DMS153 treated with DMSO at 0.1 percent for 48 hours (cell line): ENCODE measurements around the gene CDR2L.
"Not testable (repeated sequence)": the region's sequence is repeated elsewhere in the genome, so short reads cannot be mapped to it uniquely, and the experiment has no call there.

Experiments used
- DNase-seq: peaks from one replicate; lab custom pipeline; 2025; ENCODE audit not compliant: unreplicated experiment; lab: John Stamatoyannopoulos, UW

The CDR2L gene

DNA sequence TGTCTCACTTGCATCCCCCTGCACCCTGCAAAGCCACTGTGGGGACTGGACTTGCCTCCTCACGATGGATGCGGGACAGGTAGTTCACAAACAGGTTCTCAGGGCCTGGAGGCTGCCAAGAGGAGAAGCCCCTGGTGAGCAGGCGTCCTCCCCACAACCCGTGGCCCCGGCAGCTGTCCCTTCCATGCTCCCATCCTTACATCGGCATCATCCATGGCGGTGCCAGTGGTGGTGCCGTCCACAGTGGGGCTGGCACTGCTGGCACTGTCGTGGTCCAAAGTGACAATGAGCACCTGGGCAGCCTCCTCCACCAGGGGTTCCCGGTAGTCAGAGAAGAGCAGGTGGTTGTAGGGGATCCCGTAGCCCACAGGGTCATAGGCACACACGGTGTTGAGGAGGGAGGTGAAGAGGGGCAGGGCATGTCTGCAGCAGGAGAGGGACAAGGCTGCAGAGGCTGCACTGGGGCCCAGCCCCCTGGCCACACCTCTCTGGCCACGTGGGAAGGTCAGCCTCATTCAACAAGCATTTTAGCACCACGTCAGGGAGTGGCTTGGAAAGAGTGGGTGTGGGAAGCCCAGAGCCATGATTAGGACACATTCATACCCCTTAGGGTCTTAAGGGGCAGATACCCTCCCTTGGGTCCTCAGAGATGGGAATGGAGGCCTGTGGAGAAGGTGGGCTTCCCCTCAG, 27.5 kb upstream of the CDR2L start:
- no peak for DNase-seq

DNA sequence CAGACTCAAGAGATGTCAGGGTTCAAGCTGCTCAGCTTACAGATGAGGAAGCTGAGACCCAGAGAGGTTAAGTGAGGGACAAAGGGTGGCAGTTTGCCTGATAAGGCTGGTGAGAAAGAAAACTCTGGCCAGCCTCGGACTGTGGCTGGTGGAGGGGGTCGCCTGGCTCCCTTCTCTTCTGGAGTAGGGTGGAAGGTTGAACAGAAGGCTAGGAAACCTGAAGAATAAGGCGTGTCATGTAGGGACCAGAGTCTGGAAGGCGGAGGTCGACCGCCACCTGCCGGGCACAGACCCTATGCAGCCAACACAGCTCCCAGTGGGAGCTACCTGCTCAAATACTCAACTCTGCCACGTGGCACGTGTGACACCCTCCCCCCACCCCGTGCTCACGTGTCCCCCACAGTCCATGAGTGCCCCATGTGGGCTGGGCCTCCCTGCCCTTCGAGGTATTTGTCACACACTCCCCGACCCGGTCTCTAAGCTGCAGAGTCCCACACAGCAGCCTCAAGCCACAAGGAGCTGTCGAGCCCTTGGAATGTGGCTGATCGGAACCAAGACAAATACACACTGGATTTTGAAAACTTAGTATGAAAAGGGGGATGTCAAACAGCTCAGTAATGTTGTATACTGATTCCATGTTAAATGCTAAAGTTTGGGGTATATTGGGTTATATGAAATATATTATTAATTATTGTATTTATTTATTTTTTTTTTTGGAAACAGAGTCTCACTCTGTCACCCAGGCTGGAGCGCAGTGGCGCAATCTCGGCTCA, 26.7 kb upstream of the CDR2L start:
- DNase-seq = no peak

DNA sequence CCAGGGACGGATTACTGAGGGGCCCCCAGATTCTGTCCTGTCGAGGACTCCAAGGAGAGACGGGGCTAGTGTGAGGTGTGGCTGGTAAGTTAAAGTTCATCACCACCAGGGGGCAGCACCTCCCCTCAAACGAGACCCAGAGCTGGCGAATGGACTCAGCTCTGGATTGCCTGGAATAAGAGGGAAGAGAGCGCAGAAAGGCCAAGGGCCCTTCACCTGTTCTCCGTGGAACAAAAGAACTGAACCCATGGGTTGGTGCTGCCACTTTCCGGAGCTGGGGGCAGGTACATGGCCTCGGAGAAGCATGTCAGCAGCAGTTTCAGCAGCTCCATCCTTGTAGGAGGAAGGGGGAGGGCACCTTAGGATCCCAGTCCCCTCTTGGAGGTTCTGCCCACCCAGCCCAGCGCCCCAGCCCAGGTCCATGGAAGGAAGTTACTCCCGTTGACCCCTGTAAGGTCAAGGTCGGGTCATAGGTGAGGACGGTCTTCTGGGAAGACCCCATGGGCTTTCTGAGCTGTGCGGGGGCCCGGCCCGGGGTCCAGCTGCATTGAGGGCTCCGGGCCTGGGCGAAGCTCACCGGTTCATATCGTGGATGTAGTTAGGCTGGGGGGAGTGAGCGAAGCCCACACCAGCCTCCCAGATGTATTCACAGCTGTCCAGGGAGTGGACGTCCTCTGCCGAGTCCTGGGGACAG, 25.6 kb upstream of the CDR2L start:
- DNase-seq = peak; percentile 55

DNA sequence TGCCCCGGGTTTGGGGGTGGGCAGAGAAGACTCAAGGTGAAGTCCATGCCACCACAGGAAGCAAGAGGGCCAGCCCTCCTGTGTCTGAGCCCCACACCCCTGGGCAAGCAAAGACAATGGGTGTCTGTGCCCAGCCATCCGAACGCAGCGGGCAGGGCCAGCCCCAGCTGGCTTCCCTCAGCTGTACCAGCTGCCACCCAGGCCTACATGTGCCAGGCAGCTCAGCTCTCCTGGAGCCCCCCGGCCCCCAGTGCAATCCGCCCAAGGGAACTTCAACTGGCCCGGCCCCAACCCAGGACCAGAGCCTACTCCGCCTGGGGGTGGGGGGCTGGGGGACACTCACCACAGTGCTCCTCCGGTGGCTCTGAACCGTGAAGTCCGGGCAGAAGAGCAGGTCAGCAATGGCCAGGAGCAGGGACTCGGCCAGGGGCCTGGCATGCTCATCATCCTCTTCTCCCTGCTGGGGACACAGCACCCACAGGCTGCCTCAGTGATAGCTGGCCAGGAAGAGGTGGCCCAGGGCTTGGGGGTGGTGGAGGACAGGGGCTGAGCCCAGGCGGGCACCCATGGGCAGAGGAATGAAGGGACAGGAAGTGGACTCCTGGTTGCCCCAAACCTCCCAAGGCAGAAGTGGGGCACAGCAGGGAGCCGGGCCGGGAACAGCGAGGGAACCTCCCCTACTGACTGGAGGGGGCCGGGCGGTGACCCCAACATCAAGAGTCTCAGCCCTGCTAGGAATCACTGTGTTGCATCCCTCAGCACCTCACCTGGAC, 24.6 kb upstream of the CDR2L start:
- no peak for DNase-seq

DNA sequence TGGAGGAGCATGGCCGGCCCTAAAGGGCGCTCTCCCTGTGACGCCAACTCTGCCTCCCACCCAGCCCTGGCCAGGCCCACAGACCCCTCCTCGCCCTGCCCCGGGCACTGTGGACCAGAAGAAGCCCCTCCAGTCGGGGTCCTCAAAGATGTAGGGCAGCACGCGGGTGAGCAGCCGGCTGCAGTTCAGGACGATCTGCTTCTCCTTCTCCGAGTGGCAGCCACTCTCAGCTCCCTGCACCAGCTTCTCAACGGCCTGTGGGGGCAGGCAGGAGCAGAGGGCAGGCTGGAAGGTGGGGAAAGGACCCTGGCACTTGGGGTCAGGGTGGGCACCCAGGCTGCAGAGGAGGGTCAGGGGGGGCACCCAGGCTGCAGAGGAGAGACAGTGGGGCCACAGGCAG, 23.8 kb upstream of the CDR2L start:
- no peak for DNase-seq

DNA sequence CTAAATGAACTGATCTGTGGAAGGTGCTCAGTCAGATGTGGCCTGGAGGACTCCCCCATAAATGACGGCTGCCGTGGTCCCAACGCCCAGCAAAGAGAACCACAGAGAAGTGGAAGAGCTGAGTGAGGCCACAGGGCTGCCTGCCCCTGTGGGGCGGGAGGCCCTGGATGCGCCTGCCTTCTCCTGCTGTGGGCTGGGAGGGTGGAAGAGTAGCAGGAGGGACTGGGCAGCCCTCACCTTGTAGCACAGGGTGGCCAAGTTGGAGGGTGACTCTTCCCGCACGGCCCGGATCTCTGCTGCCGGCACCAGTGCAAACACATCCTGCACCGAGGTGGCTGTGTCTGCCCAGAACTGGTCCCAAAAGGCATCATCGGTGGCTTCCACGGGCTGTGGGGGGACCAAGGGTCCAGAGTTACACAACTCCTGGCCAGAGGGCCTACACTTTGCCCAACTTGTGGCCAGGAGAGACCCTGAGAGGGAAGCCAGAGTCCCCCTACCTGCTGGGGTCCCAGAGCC, 23.1 kb upstream of the CDR2L start:
- DNase-seq = no peak

DNA sequence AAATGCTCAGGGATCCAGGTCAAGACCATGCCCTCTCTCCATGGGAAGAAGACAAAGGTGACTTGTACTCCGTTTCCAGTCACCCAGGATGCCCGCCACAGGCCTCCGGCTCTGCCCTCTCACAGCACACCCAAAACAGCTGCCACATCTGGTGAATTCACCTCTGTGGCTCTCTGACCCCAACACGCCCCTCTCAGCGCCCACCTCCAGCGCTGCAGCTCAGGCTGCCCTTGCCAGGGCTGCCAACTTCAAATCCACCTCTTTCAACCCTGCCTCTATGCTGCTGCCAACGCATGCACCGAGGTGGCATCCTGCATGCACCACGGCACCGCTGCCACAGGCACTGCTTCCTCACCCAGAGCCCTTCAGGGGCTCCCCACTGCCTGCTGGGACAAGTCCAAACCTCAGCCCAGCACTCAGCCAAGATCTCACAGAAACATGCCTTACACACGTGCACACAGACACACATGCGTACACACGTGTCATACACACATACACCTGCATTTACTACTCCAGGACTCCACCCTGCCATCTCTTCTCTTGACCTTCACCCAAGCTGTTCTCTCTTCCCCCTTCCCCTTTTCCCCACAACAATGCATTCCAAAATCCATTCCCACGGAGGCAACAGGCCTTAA, 22.3 kb upstream of the CDR2L start:
- no peak for DNase-seq

DNA sequence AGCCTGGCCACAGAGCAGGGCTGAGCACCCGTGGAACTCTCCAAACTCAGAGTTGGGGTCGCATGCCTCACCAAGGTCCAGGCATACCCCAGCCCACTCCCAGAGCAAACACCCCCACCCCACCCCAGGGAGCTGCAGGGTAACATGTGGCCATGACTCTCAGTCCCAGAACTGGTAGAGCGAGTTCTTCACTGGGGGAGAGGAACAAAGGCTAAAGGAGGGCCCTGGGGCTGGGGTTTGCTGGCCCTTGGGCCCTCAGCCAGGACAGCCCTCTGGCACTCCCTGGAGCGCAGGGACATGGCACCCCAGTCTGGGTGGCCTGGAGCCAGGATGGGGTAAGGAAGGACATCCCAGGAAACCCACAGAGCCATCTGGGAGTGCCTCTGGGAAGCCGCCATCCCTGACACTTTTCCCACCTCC, 19.1 kb upstream of the CDR2L start:
- DNase-seq = no peak

DNA sequence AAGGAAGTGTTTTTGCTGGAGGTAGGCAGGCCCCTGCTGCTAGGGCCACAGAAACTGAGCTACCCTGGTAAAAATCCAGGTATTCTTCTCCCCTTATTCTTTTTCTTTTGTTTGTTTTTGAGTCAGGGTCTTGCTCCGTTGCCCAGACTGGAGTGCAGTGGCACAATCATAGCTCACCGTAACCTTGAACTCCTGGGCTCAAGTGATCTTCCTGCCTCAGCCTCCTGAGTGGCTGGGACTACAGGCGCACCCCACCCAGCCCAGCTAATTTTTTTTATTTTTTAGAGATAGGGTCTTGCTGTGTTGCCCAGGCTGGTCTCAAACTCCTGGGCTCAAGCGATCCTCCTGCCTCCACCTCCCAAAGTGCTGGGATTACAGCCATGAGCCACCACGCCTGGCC, 17.9 kb upstream of the CDR2L start:
- not testable (repeated sequence) for DNase-seq

DNA sequence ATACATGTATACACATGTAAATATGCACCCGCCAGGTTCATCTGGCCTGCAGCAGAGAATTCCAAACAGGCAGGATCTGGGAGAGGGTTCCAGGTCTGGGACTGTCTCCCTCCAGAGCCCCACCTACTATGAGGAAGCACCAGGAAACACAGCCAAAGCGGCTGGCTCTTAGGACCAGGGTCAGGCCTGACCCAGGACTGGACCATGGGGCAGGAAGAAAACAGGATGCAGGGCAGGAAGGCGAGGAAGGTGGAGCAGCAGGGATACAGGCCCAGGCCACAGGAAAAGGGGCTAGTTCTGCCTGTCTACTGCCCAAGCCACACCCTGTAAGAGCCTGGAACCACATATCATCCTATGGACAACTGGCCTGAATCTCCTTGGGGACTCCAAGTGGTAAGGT, 17.0 kb upstream of the CDR2L start:
- DNase-seq = no peak

DNA sequence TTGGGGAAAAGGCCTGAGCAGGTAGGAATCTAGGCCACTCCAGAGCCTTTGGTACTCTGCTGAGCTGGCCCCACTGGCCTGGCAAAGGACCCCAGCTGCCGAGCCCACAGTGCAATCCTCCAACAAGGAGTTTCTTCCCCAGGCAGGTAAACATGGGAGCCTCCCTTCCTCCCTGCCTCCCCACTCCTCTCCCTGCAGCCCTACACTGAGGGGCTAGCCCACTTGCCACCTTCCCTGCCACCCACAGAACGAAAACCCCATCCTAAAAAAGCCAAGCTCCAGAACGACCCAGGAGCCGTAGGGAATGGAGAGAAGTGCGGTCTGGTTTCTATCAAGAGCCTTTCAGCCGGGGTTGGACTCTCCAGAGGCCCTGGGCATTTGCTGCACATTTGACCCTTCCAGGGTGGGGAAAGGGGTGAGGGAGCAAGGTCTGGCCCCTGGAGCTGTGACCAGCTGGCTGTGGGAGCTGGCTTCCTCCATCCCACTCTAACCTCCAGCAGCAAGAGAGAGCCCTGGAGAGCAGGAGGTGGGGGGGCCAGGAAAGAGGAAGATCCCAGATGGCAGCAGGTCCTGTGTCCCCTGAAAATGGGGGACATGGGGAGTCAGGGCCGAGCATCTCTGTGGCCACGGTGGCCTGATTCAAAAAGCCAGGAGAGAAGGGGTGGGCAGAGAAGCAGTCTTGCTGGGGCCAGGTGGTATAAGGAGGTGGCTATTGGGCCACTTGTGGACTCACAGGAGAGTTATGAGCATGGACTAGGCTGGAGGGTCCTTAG, 16.2 kb upstream of the CDR2L start:
- no peak for DNase-seq

DNA sequence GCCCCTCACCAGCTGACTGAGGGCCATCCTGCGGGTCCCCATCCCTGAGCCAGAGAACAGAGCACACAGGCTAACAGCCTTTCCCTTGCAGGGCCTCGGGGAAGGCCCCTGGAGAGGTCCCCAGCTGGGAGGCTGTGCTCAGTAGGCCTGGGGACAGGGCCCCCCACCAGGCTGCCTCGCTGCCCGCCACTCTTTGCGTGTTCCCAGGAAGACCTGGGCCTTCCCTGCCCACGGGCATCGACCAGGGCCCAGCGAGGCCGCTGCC, 15.7 kb upstream of the CDR2L start:
- DNase-seq = no peak

DNA sequence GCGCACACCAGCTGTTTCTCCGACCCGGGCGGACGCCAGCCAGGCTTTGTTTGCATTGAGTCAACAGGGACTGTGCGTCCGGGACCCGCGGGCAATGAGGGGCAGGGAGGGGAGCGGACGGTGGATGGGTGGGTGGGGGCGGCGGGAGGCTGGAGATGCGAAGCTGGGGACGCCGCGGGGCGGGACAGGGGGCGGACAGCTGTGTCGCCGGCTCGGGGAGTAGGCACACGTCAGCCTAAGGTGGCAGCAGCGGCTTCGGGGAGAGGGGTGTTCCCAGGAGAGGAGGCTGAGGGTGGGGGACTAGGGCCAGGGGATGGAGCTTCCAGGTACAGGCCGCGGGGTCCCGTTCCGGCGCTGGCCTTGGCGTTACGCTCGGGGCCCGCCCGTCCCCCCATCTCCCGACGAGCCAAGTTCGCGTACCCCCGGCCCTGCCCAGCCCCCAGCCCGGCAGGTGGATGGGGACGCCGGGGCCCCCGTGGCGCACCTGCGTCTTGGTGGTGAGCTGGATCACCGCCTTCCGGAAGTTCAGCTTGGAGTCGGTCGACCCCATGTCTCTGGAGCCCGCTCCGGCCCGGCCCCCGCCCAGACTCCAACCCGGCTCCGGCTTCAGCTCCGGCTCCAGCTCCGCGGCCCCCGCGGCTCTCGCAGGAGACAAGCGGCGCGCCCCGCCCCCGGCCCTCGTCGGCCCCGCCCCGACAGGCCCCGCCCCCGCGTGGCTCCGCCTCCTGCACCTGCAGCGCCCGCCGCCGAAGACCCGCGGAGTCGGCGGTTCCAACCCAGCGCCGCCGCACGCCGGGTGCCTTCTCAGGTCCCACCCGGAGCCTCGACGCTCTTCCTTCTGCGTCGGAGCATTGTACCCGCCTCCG, 15.1 kb upstream of the CDR2L start, which contains the start of gene HID1:
HID1 (minus strand) TSS at position 653 of the 866 bp plus-strand sequence; CDS start at position 550, 103 bp downstream.
- DNase-seq = peak; percentile 34

DNA sequence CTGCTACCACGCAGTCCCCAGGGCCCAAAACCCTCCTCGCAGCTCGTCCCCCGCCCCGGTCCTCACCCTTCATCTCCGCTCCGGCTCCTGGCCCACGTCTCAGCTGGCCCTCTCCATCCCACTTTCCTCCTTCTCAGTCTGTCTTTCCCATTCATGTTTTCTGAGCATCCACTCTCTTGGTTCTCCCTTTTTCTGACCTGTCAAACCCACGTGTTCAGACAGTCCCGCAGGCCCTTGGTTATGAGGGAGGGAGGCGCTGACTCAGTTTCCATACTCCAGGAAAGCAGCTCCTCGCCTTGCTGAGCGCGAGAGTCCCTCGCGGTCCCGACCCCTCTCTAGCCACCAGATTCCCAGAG, 14.5 kb upstream of the CDR2L start:
- DNase-seq = no peak

DNA sequence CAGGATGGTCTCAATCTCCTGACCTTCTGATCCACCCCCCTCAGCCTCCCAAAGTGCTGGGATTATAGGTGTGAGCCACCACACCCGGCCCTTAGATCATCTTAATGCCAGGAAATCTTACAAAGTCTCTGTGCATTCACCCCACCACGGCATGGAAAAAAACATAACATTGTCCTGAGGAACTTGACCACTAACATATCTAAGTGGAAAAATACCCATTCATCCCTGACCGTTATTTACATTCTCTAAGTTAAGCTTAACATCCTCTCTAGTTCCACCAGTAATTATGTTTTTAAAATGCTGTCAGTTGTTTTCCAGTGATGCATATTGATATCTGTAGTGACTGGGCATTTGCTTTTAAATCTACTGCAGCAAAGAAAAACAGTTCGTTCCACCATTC, 11.5 kb upstream of the CDR2L start:
- no peak for DNase-seq

DNA sequence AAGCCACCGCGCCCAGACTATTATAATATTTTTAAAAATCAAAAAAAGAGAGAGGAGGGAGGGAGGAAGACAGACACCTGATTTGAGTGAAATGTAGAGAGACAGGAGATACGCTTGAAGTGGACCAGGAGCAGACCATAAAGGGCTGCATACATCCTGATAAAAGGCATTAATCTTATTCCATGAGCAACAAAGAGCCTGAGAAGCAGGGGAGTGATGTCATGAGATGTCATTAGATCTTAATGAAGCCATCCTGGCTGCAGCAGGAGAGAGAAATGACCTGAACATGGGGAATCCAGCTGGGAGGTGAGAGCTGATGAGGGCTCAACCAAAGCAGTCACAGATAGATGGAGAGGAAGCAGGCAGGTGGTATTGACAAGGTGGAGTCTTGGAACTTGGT, 9.6 kb upstream of the CDR2L start:
- DNase-seq = no peak

DNA sequence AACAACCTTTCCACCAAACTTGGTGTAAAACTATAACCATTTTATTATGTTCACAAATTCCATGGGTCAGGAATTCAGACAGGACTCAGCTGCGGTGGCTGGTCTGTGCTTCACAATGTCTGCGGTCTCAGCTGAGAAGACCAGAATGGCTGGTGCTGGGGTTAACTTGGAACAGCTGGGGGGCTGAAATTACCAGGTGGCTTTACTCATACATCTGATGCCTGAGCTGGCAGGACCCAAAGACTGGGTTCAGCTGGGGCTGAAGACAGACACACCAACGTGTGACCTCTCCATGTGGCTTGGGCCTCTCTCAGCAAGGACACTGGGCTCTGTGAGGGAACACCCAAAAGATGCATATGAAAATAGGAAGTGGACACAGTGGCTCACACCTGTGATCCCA, 9.2 kb upstream of the CDR2L start:
- DNase-seq = no peak

DNA sequence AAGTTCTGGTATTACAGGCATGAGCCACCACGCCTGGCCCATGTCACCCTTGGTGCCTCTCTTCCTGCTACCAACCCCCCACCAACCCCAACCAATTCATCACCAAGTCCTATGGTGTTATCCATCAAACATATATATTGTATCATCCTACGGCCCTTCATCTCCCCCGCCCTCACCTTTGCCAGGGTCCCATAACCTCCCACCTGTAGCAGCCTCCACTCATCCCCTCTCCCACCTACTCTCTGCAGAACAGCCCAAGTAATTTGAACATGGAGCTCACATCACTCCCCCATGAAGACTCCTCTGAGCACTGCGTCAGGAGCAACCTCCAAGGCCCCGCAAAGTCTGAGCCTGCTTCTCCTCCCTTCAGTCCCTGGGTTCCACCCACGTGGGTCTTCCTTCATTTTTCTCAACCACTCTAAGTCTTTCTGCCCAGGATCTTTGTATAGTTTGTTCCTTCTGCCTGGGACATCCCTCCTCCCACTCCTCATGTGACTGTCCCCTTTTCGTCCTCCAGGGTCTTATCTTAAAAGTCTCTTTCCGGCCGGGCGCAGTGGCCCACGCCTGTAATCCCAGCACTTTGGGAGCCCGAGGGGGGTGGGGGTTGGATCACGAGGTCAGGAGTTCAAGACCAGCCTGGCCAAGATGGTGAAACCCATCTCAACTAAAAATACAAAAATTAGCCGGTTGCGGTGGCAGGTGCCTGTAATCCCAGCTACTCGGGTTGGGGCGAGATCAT, 7.9 kb upstream of the CDR2L start:
- no peak for DNase-seq
